Smooth muscle cell (in vitro differentiated cells): Measurements from ENCODE around the gene IGF1R. TPM values are rescaled to one million over a fixed set of nuclear protein-coding genes. Genes with fewer than 3 reads are reported as not detected.

Experiments used
- DNase-seq: peaks from one replicate; lab custom pipeline; 2025; ENCODE audit not compliant: unreplicated experiment; lab: John Stamatoyannopoulos, UW
- H2AFZ ChIP-seq: fragments of 200-600 bp; sonication (generic); 2 replicates; pipeline ENCODE4 v1.6.0; 2016; ENCODE audit warnings: antibody characterized with exemption, low read depth, mild to moderate bottlenecking
- H3F3A ChIP-seq: fragments of 200-600 bp; sonication (generic); 2 replicates; pipeline ENCODE4 v1.6.0; 2017; ENCODE audit warnings: antibody characterized with exemption, low read depth
- H3K27ac ChIP-seq: fragments of 200-600 bp; sonication (generic); 2 replicates; pipeline ENCODE4 v1.5.1; 2016; ENCODE audit warnings: low read depth, mild to moderate bottlenecking
- H3K27me3 ChIP-seq: fragments of 200-600 bp; sonication (generic); 2 replicates; pipeline ENCODE4 v1.6.1; 2016; ENCODE audit warnings: low read depth, mild to moderate bottlenecking
- H3K36me3 ChIP-seq: fragments of 200-600 bp; sonication (generic); 2 replicates; pipeline ENCODE4 v1.5.1; 2016; ENCODE audit warnings: low read depth
- H3K4me1 ChIP-seq: fragments of 200-600 bp; sonication (generic); 2 replicates; pipeline ENCODE4 v1.5.1; 2016; ENCODE audit warnings: low read depth
- H3K4me2 ChIP-seq: fragments of 200-600 bp; sonication (generic); 2 replicates; pipeline ENCODE4 v1.6.0; 2016; ENCODE audit warnings: mild to moderate bottlenecking
- H3K4me3 ChIP-seq: fragments of 200-600 bp; sonication (generic); 2 replicates; pipeline ENCODE4 v1.5.1; 2016; ENCODE audit warnings: mild to moderate bottlenecking
- H3K79me2 ChIP-seq: fragments of 200-600 bp; sonication (generic); 2 replicates; pipeline ENCODE4 v1.6.0; 2016; ENCODE audit warnings: low read depth, mild to moderate bottlenecking
- H3K9ac ChIP-seq: fragments of 200-600 bp; sonication (generic); 2 replicates; pipeline ENCODE4 v1.6.0; 2016; ENCODE audit warnings: low read depth
- H3K9me3 ChIP-seq: fragments of 200-600 bp; sonication (generic); replicated peaks from 2 replicates; pipeline ENCODE4 v1.5.1; 2016; ENCODE audit warnings: low read depth
- H4K20me1 ChIP-seq: fragments of 200-600 bp; sonication (generic); 2 replicates; pipeline ENCODE4 v1.6.0; 2016; ENCODE audit warnings: low read depth
- CTCF ChIP-seq: fragments of 200-600 bp; sonication (generic); IDR thresholded peaks from 2 replicates; pipeline ENCODE4 v1.5.1; 2017; ENCODE audit warnings: borderline replicate concordance, mild to moderate bottlenecking, antibody characterized with exemption; ENCODE audit not compliant: insufficient read depth, poor library complexity, severe bottlenecking
- WGBS: methylation state at CpG from one replicate; pipeline ENCODE4 v1.1.7; 2016; ENCODE audit warnings: low lambda C conversion rate; 5-methylcytosine and 5-hydroxymethylcytosine counted together
- polyA plus RNA-seq: library from polyadenylated mRNA; unstranded; fragments of >200 nt; fragmentation: Nextera tagmentation; extraction: Ambion mirVana; gene quantifications from 2 replicates; pipeline ENCODE4 v1.2.1, GENCODE V29; 2016
- total RNA-seq: library from RNA; depleted of rRNA; stranded (reverse); fragments of >200 nt; gene quantifications from 2 replicates; pipeline ENCODE4 v1.2.3, GENCODE V29; 2014

IGF1R gene
- total and polyA plus RNA-seq, 2 experiments from 2014 or later: 14.0 to 70.2 TPM

- Histone ChIP-seq H2AFZ (no peak overlapping the region), H3K27ac (no peak overlapping the region), H3K79me2 (peaks cover 89% of the 10 kb centered on the region), H3K27me3 (no peaks in the 10 kb centered on the region), H3K9ac (no peak overlapping the region), H4K20me1 (peaks cover 100% of the 10 kb centered on the region), H3K4me2 (no peak overlapping the region), H3K9me3 (no peaks in the 10 kb centered on the region), H3K4me3 (no peak overlapping the region), H3F3A (no peaks in the 10 kb centered on the region), H3K36me3 (no peaks in the 10 kb centered on the region), H3K4me1 (peaks cover 52% of the 10 kb centered on the region)
- no peak for TF ChIP-seq CTCF
- DNase-seq: no peak
- 97% methylated on average over 5 of the region's 5 CpGs for WGBS
Measured at GRCh38 chr15:98790270-98790669, 141.9 kb downstream of the IGF1R start.

GRCh38 chr15:98791046-98791701 lies 142.8 kb downstream of the IGF1R start:
- Histone ChIP-seq H3K79me2 (peaks cover 90% of the 10 kb centered on the region), H3K27ac (no peak overlapping the region), H3K4me1 (peaks cover 47% of the 10 kb centered on the region), H2AFZ (no peak overlapping the region), H3K9me3 (no peaks in the 10 kb centered on the region), H3K27me3 (no peaks in the 10 kb centered on the region), H3K36me3 (no peaks in the 10 kb centered on the region), H3F3A (no peaks in the 10 kb centered on the region), H3K4me2 (no peak overlapping the region), H3K4me3 (no peak overlapping the region), H4K20me1 (peaks cover 100% of the 10 kb centered on the region), H3K9ac (no peak overlapping the region)
- 92% methylated on average over 2 of the region's 2 CpGs for WGBS
- no peak for DNase-seq
- no peak for TF ChIP-seq CTCF

- Histone ChIP-seq H4K20me1 (peaks cover 100% of the 10 kb centered on the region), H3K9ac (no peak overlapping the region), H3K4me2 (no peak overlapping the region), H2AFZ (no peak overlapping the region), H3K27ac (no peak overlapping the region), H3K4me3 (no peak overlapping the region), H3K4me1 (peaks cover 38% of the 10 kb centered on the region), H3F3A (no peaks in the 10 kb centered on the region), H3K79me2 (peaks cover 90% of the 10 kb centered on the region), H3K36me3 (no peaks in the 10 kb centered on the region), H3K27me3 (no peaks in the 10 kb centered on the region), H3K9me3 (no peaks in the 10 kb centered on the region)
- DNase-seq: no peak
- no peak for TF ChIP-seq CTCF
Measured at GRCh38 chr15:98792117-98792516, 143.8 kb downstream of the IGF1R start.

GRCh38 chr15:98794211-98794610 lies 145.9 kb downstream of the IGF1R start:
- Histone ChIP-seq H2AFZ (no peak overlapping the region), H3K4me3 (no peak overlapping the region), H3K4me2 (no peak overlapping the region), H3K36me3 (no peaks in the 10 kb centered on the region), H3K9me3 (no peaks in the 10 kb centered on the region), H3K27me3 (no peaks in the 10 kb centered on the region), H3F3A (peaks cover 8% of the 10 kb centered on the region), H3K79me2 (peaks cover 99% of the 10 kb centered on the region), H4K20me1 (peaks cover 100% of the 10 kb centered on the region), H3K4me1 (peaks cover 25% of the 10 kb centered on the region), H3K9ac (no peak overlapping the region), H3K27ac (no peak overlapping the region)
- no peak for DNase-seq
- 98% methylated on average over 4 of the region's 4 CpGs for WGBS
- TF ChIP-seq CTCF: no peak
